OCI-LY7 (cell line): Measurements from ENCODE around the gene FBXL20.

Experiments
- EZH2phosphoT487 ChIP-seq: fragments of 200-600 bp; sonication (generic); IDR thresholded peaks from 2 replicates; pipeline ENCODE4 v1.6.1; 2018; ENCODE audit warnings: low read depth, borderline replicate concordance, mild to moderate bottlenecking, mixed run types, antibody characterized with exemption, low read length, moderate library complexity, mixed read lengths
- TF ChIP-seq, protein P1 (sequence below): fragments of 200-600 bp; sonication (generic); conservative IDR thresholded peaks from 2 replicates; pipeline ENCODE4 v1.5.1; 2014; ENCODE audit warnings: mild to moderate bottlenecking, antibody characterized with exemption, low read length, moderate library complexity, mixed read lengths

DNA sequence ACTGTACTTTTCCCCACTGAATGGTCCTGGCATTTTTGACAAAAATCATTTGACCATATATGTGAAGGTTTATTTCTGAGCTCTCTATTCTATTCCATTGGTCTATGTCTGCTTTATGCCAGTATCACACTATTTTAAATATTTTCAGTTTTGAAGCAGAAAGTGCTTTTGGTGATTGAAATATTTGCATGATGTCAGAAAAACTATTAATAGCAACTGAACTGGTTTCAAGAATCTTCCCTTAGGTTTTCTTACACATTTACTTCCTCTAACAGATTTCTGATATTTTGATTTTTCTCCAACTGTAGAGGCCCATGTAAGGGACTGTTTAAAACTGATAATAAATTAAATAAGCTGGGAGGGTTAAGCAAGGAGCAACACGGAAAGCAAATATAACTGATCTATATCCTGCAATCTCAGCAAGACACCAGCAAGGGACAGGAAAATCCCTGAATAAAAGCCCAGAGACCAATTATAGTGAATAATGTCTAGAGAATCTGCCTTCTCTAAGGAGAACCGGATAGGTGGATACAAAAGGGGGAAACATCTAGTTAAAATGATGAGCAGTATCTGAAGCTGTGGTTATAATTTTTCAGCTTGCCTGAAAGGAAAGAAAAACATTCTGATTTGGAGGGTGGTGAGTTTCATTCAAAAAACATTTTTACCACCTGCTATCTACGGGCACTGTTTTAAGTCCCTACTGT, 94.8 kb downstream of the FBXL20 start:
- TF ChIP-seq, protein P1, sequence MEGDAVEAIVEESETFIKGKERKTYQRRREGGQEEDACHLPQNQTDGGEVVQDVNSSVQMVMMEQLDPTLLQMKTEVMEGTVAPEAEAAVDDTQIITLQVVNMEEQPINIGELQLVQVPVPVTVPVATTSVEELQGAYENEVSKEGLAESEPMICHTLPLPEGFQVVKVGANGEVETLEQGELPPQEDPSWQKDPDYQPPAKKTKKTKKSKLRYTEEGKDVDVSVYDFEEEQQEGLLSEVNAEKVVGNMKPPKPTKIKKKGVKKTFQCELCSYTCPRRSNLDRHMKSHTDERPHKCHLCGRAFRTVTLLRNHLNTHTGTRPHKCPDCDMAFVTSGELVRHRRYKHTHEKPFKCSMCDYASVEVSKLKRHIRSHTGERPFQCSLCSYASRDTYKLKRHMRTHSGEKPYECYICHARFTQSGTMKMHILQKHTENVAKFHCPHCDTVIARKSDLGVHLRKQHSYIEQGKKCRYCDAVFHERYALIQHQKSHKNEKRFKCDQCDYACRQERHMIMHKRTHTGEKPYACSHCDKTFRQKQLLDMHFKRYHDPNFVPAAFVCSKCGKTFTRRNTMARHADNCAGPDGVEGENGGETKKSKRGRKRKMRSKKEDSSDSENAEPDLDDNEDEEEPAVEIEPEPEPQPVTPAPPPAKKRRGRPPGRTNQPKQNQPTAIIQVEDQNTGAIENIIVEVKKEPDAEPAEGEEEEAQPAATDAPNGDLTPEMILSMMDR, result no peak
- no peak for TF ChIP-seq EZH2phosphoT487
